HG03064 (cell line): Measurements from ENCODE around the gene ANKFN1.

Experiments
- ATAC-seq: cut with Tn5 transposase; IDR thresholded peaks from one replicate; pipeline ENCODE4 v1.9.1; 2021; ENCODE audit warnings: low read depth; ENCODE audit not compliant: unreplicated experiment

ANKFN1 gene

GRCh38 chr17:56545106-56545505 is 391.8 kb downstream of the ANKFN1 start:
- no peak for ATAC-seq

GRCh38 chr17:56545930-56546329 is 392.7 kb downstream of the ANKFN1 start:
- ATAC-seq = no peak

- no peak for ATAC-seq
Observed at GRCh38 chr17:56548661-56549060, 395.4 kb downstream of the ANKFN1 start.

GRCh38 chr17:56549501-56549900 is 396.2 kb downstream of the ANKFN1 start:
- ATAC-seq = no peak

- ATAC-seq = no peak
Observed at GRCh38 chr17:56557682-56558081, 404.4 kb downstream of the ANKFN1 start.

DNA sequence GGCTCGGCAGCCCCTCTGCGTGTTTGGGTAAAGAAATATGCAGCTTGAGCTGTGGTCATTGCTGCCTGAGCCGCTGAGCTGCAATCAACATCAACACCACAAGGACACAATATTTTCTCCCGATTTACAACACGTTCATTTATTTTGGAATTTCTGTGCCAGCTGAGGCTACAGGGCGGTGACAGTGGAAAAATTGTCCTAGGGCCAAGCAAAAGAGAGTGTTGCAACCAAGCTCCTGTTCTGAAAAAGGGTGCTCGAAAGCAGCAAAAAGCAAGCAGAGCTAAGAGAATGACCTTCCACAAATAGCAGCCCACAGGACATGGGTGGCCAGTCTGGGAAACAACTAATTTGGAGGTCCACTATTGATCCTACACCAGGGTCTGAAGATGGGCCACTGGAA is 404.8 kb downstream of the ANKFN1 start:
- ATAC-seq = no peak
